ENCODE results near the gene ANAPC4.

Gene ANAPC4

GRCh38 chr4:25378437-25378743, 1.3 kb downstream of the ANAPC4 start:
- TF ChIP-seq CTCF (conservative IDR thresholded peaks at IDR 0.05; ENCODE audit: low read length), result no peak
- peak overlapping the region; percentile 93 for H3K4me3 ChIP-seq (ENCODE audit: low read length)
- DNase-seq (ENCODE audit: low read depth), result no peak

GRCh38 chr4:25379591-25379990, 2.5 kb downstream of the ANAPC4 start:
- no peak for TF ChIP-seq CTCF (conservative IDR thresholded peaks at IDR 0.05; ENCODE audit: low read length)
- H3K4me3 ChIP-seq (ENCODE audit: low read length), result no peak overlapping the region
- no peak for DNase-seq (ENCODE audit: low read depth)

GRCh38 chr4:25383647-25384046, 6.6 kb downstream of the ANAPC4 start:
- no peak overlapping the region for H3K4me3 ChIP-seq (ENCODE audit: low read length)
- no peak for TF ChIP-seq CTCF (conservative IDR thresholded peaks at IDR 0.05; ENCODE audit: low read length)
- DNase-seq (ENCODE audit: low read depth), result no peak

GRCh38 chr4:25386926-25387325, 9.9 kb downstream of the ANAPC4 start:
- no peak for TF ChIP-seq CTCF (conservative IDR thresholded peaks at IDR 0.05; ENCODE audit: low read length)
- DNase-seq (ENCODE audit: low read depth), result no peak
- no peak overlapping the region for H3K4me3 ChIP-seq (ENCODE audit: low read length)

- TF ChIP-seq CTCF (conservative IDR thresholded peaks at IDR 0.05; ENCODE audit: low read length), result no peak
Observed at GRCh38 chr4:25397305-25397704, 20.2 kb downstream of the ANAPC4 start.

GRCh38 chr4:25399510-25399909, 22.4 kb downstream of the ANAPC4 start:
- TF ChIP-seq CTCF (conservative IDR thresholded peaks at IDR 0.05; ENCODE audit: low read length), result no peak
- no peak overlapping the region for H3K4me3 ChIP-seq (ENCODE audit: low read length)
- DNase-seq (ENCODE audit: low read depth), result no peak

More at GRCh38 chr4:25397305-25397704, 20.2 kb downstream of the ANAPC4 start:
- DNase-seq (ENCODE audit: low read depth), result no peak
- H3K4me3 ChIP-seq (ENCODE audit: low read length), result no peak overlapping the region

GRCh38 chr4:25401066-25401465, 24.0 kb downstream of the ANAPC4 start:
- DNase-seq (ENCODE audit: low read depth), result peak; percentile 14
- no peak overlapping the region for H3K4me3 ChIP-seq (ENCODE audit: low read length)
- no peak for TF ChIP-seq CTCF (conservative IDR thresholded peaks at IDR 0.05; ENCODE audit: low read length)

All from AG10803 (cell line).